GM18499 (cell line): ENCODE measurements around the gene SLC8A1.
A peak's percentile ranks its signal among the peaks of the same experiment; 100 is the strongest.

Source experiments
- ATAC-seq: cut with Tn5 transposase; IDR thresholded peaks from one replicate; pipeline ENCODE4 v1.9.1; 2021; ENCODE audit warnings: moderate number of reproducible peaks; ENCODE audit not compliant: insufficient read depth, unreplicated experiment

SLC8A1 gene

GRCh38 chr2:40363231-40363630 is 88.7 kb downstream of the SLC8A1 start:
- no peak for ATAC-seq

GRCh38 chr2:40361478-40361877 is 90.4 kb downstream of the SLC8A1 start:
- no peak for ATAC-seq

- ATAC-seq, result no peak
Observed at GRCh38 chr2:40360652-40361051, 91.2 kb downstream of the SLC8A1 start.

GRCh38 chr2:40359811-40360210 is 92.1 kb downstream of the SLC8A1 start:
- ATAC-seq, result no peak

GRCh38 chr2:40358783-40359182 is 93.1 kb downstream of the SLC8A1 start:
- ATAC-seq, result peak; percentile 35

- ATAC-seq, result no peak
Observed at GRCh38 chr2:40357667-40358066, 94.2 kb downstream of the SLC8A1 start.

- no peak for ATAC-seq
Observed at GRCh38 chr2:40355451-40355850, 96.4 kb downstream of the SLC8A1 start.

GRCh38 chr2:40353231-40353630 is 98.7 kb downstream of the SLC8A1 start:
- ATAC-seq, result no peak

GRCh38 chr2:40352703-40353099 is 99.2 kb downstream of the SLC8A1 start:
- no peak for ATAC-seq

GRCh38 chr2:40352041-40352702 is 99.7 kb downstream of the SLC8A1 start:
- ATAC-seq, result no peak

GRCh38 chr2:40348665-40349064 is 103.2 kb downstream of the SLC8A1 start:
- no peak for ATAC-seq

- ATAC-seq, result no peak
Observed at GRCh38 chr2:40348038-40348437, 103.9 kb downstream of the SLC8A1 start.

- peak; percentile 84 for ATAC-seq
Observed at GRCh38 chr2:40346535-40347354, 105.1 kb downstream of the SLC8A1 start.

- no peak for ATAC-seq
Observed at GRCh38 chr2:40344364-40344763, 107.5 kb downstream of the SLC8A1 start.

- no peak for ATAC-seq
Observed at GRCh38 chr2:40343902-40344301, 108.0 kb downstream of the SLC8A1 start.

- no peak for ATAC-seq
Observed at GRCh38 chr2:40341198-40341597, 110.7 kb downstream of the SLC8A1 start.

- ATAC-seq, result no peak
Observed at GRCh38 chr2:40339026-40339425, 112.9 kb downstream of the SLC8A1 start.

GRCh38 chr2:40332191-40332826 is 119.6 kb downstream of the SLC8A1 start:
- ATAC-seq, result no peak

GRCh38 chr2:40330096-40330495 is 121.8 kb downstream of the SLC8A1 start:
- no peak for ATAC-seq

- ATAC-seq, result no peak
Observed at GRCh38 chr2:40329739-40330030, 122.2 kb downstream of the SLC8A1 start.

GRCh38 chr2:40325116-40325515 is 126.8 kb downstream of the SLC8A1 start:
- ATAC-seq, result no peak

- ATAC-seq, result no peak
Observed at GRCh38 chr2:40324656-40325055, 127.2 kb downstream of the SLC8A1 start.
